ENCODE measurements around the gene KNDC1.

Gene KNDC1

DNA sequence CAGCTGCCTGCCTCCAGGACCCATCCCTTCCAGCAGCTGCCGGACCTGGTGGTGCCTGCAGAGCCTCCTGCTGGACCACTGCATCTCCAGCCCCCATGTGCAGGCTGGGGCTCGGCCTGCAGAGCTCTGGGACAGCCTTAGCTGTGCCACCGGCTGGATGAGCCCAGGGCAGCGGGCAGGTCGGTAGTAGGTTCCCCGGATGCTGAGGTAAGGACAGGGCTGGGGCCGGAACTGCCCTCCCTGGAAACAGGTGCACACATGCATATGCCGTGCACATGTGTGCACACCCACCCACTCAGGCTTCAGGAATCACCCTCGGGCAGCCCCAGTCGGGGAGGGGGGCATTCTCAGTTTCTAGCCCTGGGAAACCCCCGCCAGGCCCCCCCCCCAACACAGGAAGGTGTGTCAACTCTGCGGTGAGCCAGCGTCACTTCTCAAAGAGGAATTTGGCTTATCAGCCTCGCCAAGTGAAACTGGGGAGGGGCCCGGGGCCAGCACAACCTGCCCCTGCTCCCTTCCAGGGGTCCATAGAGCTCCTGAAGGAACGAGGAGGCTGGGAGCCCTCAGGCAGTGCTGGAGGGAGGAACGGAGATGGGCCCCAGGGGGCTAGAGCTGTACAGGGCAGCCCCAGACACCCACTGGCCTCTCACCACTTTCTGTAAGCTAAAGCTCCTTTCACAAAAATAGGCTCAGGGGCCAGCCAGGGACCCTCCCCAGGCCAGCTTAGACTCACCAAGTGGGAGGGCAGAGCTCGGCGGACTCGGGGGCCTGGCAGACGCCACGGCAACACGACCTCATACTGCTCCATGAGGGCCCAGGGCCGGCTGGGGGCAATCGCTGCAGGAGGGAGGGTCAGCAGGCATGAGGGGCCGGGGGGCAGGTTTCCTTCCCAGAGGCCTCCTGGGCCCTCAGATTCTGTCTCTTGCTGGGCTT, 115.0 kb downstream of the KNDC1 start:
- TF ChIP-seq JUND (IDR thresholded peaks at IDR 0.05; ENCODE audit: low read depth): no peak
- no peak for DNase-seq (ENCODE audit: low read depth in 1 of 2, low spot score in 1 of 2)
- in situ Hi-C loops (cut with HindIII; ENCODE audit: low pct_unique_long_range_greater_than_20kb, low sequenced_read_pairs): no loop called here

DNA sequence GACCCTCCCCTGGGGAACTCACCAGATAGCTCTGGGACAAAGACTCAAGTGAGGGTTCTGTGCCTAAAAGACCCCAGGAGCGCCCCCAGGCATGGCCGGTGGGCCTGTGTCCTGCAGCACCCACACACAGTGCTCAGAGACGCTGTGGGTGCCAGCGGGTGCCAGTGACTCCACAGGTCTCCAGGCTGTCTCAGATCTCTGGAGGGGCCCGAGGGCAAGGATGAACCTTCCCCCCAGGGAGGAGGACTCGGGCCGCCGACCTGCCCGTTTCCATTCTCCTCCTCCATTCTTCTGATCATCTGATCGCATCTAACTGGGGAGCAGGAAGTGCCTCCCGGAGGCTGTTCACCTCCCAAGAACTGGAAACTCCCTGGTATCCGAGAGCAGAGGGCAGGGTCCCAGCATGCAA, 115.7 kb downstream of the KNDC1 start:
- no peak for TF ChIP-seq JUND (IDR thresholded peaks at IDR 0.05; ENCODE audit: low read depth)
- in situ Hi-C loops (cut with HindIII; ENCODE audit: low pct_unique_long_range_greater_than_20kb, low sequenced_read_pairs): no loop called here
- DNase-seq (ENCODE audit: low read depth in 1 of 2, low spot score in 1 of 2): no peak
